ENCODE results near the gene CEP164. TPM values are rescaled to one million over a fixed set of nuclear protein-coding genes. Genes with fewer than 3 reads are reported as not detected.

Gene CEP164
- total and polyA plus RNA-seq, 3 donors from 2014 or later, result 83.3 to 157 (median 111) TPM

DNA sequence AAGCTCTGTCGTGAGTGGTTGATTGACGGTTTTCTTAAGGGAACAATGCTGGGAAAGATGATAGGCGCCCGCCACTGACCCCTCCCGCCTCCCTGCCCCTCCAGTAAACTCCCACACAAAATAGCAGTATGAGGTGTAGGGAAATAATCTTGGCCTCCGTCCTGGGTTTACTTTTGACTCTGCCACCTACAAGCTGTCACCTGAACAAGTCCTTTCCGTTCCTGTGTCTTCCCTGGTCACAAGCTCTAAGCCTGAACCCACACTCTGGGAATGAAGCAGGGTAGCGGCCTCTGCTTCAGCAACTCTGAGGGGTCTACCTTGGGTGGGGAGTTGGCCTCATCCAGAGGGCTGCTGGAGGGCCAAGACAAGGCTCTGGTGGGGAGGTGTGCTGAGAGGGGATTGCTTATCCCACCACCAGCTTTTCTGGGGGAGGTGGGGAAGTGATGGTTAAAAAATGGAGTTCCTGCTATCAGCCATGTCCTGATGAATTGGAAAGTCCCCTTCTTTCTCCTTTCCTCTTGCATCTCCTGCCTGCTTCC lies 87.8 kb downstream of the CEP164 start:
- no peaks in the 10 kb centered on the region for H3K4me1 ChIP-seq
- 82 to 88% methylated on average over 8 of the region's 8 CpGs for WGBS, 2 donors
- no peaks in the 10 kb centered on the region for H3K36me3 ChIP-seq (ENCODE audit: low read depth, missing control alignments)
- TF ChIP-seq POLR2A (IDR thresholded peaks at IDR 0.05), result no peak
- TF ChIP-seq, protein P1, sequence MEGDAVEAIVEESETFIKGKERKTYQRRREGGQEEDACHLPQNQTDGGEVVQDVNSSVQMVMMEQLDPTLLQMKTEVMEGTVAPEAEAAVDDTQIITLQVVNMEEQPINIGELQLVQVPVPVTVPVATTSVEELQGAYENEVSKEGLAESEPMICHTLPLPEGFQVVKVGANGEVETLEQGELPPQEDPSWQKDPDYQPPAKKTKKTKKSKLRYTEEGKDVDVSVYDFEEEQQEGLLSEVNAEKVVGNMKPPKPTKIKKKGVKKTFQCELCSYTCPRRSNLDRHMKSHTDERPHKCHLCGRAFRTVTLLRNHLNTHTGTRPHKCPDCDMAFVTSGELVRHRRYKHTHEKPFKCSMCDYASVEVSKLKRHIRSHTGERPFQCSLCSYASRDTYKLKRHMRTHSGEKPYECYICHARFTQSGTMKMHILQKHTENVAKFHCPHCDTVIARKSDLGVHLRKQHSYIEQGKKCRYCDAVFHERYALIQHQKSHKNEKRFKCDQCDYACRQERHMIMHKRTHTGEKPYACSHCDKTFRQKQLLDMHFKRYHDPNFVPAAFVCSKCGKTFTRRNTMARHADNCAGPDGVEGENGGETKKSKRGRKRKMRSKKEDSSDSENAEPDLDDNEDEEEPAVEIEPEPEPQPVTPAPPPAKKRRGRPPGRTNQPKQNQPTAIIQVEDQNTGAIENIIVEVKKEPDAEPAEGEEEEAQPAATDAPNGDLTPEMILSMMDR (IDR thresholded peaks at IDR 0.05), result no peak
- no peak overlapping the region for H3K4me3 ChIP-seq
- intact Hi-C loops (cut with DNase I; ENCODE audit: low total_unique reads), result no loop called here
- H3K27ac ChIP-seq, result no peak overlapping the region
- no peaks in the 10 kb centered on the region for H3K9me3 ChIP-seq
- H3K27me3 ChIP-seq, result no peaks in the 10 kb centered on the region
- DNase-seq, result no peak

DNA sequence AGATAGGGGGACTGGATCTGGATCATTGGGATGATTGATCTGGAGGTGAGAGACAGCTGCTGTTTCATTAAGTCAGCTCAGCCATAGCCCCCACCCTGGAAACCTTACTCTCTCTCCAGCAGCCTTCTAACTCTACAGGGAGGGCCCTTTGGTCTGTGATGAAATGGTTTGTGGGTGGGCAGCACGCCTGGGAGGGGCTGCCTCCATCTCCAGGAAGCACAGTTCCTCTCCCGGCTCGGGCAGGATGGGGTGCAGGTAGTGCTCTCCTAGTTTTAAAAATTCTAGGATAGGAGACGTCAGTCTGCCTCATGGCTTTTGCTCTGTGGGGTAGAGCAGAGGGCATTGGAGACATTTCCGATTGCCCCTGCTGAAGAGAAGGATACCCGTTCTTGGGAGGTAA lies 89.7 kb downstream of the CEP164 start:
- DNase-seq, result no peak
- Histone ChIP-seq H3K4me1 (no peaks in the 10 kb centered on the region), H3K27ac (no peak overlapping the region), H3K4me3 (no peak overlapping the region), H3K36me3 (ENCODE audit: low read depth, missing control alignments) (no peaks in the 10 kb centered on the region), H3K27me3 (no peaks in the 10 kb centered on the region), H3K9me3 (no peaks in the 10 kb centered on the region)
- intact Hi-C loops (cut with DNase I; ENCODE audit: low total_unique reads), result no loop called here
- WGBS, 2 donors, result 72 to 80% methylated on average over 6 of the region's 6 CpGs
- TF ChIP-seq POLR2A (IDR thresholded peaks at IDR 0.05), result no peak

DNA sequence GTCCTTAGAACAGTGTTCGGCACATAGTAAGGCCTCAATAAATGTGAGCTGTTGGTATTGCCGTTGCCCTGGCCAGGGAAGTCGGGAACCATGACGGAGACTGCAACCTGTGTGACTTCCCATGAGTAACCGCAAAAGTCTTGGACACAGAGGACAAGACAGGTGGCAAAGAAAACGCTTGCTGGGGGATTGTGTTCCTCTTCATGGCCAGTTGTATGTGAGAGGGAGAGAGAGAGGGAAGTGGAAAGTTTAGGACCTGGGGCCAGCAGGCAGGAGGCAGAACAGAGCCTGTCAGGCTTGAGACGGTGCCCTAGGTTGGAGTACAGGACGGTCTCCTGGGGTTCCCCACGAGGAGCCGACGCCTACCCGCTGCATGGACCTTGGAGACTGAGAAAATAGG lies 90.2 kb downstream of the CEP164 start:
- intact Hi-C loops (cut with DNase I; ENCODE audit: low total_unique reads), result no loop called here
- no peak overlapping the region for H3K27ac ChIP-seq
- H3K27me3 ChIP-seq, result no peaks in the 10 kb centered on the region
- DNase-seq, result no peak
- no peak for TF ChIP-seq POLR2A (IDR thresholded peaks at IDR 0.05)
- TF ChIP-seq, protein P1 (IDR thresholded peaks at IDR 0.05), result no peak
- H3K9me3 ChIP-seq, result no peaks in the 10 kb centered on the region
- H3K4me1 ChIP-seq, result no peaks in the 10 kb centered on the region
- 90% methylated on average over 12 of the region's 12 CpGs for WGBS, 2 donors
- no peak overlapping the region for H3K4me3 ChIP-seq
- no peaks in the 10 kb centered on the region for H3K36me3 ChIP-seq (ENCODE audit: low read depth, missing control alignments)

DNA sequence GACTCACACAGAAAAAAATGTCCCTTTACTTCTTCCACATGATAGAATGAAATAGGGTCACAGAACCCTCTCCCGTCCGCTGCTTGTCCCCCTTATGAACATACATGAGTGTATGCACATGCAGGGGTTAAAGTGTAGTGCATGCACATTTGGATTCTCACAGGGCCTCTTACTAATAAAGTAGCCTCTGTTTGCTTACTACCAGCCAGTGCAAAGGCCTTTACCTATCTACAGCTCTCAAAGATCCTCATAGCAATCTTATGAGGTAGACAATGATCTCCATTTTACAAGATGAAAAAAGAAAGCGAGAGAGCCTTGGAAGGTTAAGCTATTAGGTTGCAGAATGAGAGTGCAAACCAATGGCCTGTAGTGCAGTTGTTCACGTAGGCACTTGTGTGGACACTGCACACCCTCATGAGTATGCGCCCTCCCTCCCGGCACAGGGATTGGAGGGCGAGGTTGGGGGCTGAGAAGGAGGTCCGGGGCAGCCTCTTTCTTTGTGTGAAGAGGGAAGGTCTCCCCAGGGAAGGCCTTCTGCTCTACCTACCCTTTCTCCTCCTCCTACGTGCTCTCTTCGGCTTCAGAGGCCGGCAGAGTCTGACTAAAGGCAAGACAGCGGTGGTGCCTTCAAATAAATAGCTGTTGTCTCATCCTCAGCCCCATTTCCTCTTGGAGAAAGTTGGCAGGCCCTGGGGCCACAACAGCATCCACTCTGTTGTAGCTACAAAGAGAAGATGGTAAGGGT lies 91.3 kb downstream of the CEP164 start:
- no peaks in the 10 kb centered on the region for H3K27me3 ChIP-seq
- no peaks in the 10 kb centered on the region for H3K4me1 ChIP-seq
- intact Hi-C loops (cut with DNase I; ENCODE audit: low total_unique reads), result no loop called here
- H3K36me3 ChIP-seq (ENCODE audit: low read depth, missing control alignments), result no peaks in the 10 kb centered on the region
- TF ChIP-seq POLR2A (IDR thresholded peaks at IDR 0.05), result no peak
- TF ChIP-seq, protein P1 (IDR thresholded peaks at IDR 0.05), result no peak
- DNase-seq, result no peak
- H3K27ac ChIP-seq, result no peak overlapping the region
- no peak overlapping the region for H3K4me3 ChIP-seq
- H3K9me3 ChIP-seq, result no peaks in the 10 kb centered on the region
- 91 to 94% methylated on average over 12 of the region's 12 CpGs for WGBS, 2 donors

- intact Hi-C loops (cut with DNase I; ENCODE audit: low total_unique reads), result no loop called here
- 74 to 84% methylated on average over 3 to 12 of the region's 12 CpGs for WGBS, 2 donors
- no peak for DNase-seq
- Histone ChIP-seq H3K36me3 (ENCODE audit: low read depth, missing control alignments) (no peaks in the 10 kb centered on the region), H3K9me3 (no peaks in the 10 kb centered on the region), H3K27me3 (no peaks in the 10 kb centered on the region), H3K4me3 (no peak overlapping the region), H3K27ac (no peak overlapping the region), H3K4me1 (no peaks in the 10 kb centered on the region)
- no peak for TF ChIP-seq POLR2A (IDR thresholded peaks at IDR 0.05)
- TF ChIP-seq, protein P1 (IDR thresholded peaks at IDR 0.05), result no peak
Measured at GRCh38 chr11:117419482-117420142, 92.0 kb downstream of the CEP164 start.
